HFF-Myc (cell line): ENCODE results near the gene PAGE4.
A peak's percentile ranks its signal among the peaks of the same experiment; 100 is the strongest.

Source experiments
- DNase-seq: peaks from one replicate; pipeline ENCODE4 v3.0.0-alpha.2; 2011; ENCODE audit warnings: low read depth; ENCODE audit errors: extremely low read depth
- H3K4me3 ChIP-seq: replicated peaks from 2 replicates; pipeline ENCODE4 v1.5.1; 2011; ENCODE audit warnings: low read depth, mild to moderate bottlenecking, control low read depth, low read length
- CTCF ChIP-seq: IDR thresholded peaks from 2 replicates; pipeline ENCODE4 v1.5.1; 2012; ENCODE audit warnings: mild to moderate bottlenecking, low read depth, low read length, control low read depth; ENCODE audit errors: missing control alignments

The PAGE4 gene

DNA sequence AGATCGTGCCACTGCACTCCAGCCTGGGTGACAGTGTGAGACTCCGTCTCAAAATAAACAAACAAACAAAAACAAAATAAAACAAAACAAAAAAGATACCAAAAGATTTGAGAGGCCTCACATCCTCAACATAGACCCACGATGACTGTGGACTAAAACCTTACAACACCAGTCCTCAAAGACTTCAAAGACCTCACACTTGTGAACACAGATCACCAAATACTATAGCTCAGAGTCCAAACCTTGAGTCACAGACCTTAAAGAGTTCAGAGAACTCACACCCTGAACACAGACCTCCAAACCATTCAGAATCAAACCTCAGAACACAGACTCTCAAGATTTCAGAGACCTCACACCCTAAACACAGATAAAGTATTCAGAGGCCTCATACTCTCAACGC, 12.7 kb upstream of the PAGE4 start:
- no peak overlapping the region for H3K4me3 ChIP-seq
- no peak for DNase-seq
- no peak for TF ChIP-seq CTCF

- no peak for DNase-seq
- TF ChIP-seq CTCF, result peak; percentile 45
- H3K4me3 ChIP-seq, result no peak overlapping the region
Observed at GRCh38 chrX:49838374-49838773, 9.3 kb downstream of the PAGE4 start.

- H3K4me3 ChIP-seq, result no peak overlapping the region
- peak; percentile 52 for TF ChIP-seq CTCF
- no peak for DNase-seq
Observed at GRCh38 chrX:49840679-49841078, 11.6 kb downstream of the PAGE4 start.

GRCh38 chrX:49842621-49843020, 13.5 kb downstream of the PAGE4 start:
- no peak for DNase-seq
- TF ChIP-seq CTCF, result no peak
- H3K4me3 ChIP-seq, result no peak overlapping the region

DNA sequence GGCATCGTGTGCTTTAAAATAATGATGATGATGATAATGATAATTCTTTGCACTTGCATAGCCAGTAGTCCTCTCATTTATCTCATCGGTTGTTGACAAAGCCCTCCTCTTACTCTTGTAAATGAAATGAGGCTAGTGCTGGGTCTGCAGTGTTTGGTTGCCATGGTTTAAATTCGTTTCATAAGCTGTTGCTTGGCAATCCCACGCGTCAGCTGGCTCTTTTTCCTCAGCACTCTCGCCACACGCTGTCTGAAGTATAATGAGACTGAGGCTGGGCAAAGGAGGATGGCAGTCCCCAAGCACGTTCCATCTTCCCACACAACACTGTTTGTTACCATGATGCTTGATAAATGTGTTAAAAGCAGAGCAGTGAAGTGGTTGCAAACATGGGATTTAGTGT, 15.5 kb downstream of the PAGE4 start:
- H3K4me3 ChIP-seq, result no peak overlapping the region
- DNase-seq, result no peak
- TF ChIP-seq CTCF, result no peak

DNA sequence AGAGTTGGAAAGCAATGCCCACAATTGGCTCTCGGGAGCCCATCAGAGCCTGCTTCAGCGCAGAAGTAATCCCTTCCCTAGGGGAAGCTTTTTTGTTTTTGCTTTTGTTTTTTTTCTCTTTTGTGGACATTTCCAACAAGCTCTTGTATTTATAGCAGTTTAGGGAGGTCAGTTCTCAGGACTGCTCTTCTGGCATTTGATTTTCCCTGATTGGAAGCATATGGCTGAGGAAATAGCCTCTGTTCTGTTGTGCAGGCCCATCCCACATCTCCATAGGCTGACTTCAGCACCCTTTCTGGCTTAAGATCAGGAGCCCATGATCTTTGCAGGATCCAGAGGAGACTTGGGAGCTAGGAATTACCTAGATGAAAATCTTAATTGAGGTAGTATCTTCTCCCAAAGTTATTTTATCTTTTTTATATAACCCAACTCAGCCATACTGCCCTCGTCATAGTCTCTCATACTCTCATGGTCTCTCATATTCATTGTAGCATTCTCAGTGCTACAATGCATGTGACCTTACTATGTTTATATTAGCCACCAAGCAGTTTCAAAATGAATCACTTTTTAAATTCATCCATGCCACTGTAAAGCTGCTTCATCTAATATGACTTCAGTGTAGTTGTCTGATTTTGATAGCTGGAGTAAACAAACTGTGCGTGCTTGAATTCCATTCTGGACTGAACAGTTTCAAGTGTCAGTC, 16.7 kb downstream of the PAGE4 start:
- no peak for DNase-seq
- TF ChIP-seq CTCF, result no peak
- no peak overlapping the region for H3K4me3 ChIP-seq

DNA sequence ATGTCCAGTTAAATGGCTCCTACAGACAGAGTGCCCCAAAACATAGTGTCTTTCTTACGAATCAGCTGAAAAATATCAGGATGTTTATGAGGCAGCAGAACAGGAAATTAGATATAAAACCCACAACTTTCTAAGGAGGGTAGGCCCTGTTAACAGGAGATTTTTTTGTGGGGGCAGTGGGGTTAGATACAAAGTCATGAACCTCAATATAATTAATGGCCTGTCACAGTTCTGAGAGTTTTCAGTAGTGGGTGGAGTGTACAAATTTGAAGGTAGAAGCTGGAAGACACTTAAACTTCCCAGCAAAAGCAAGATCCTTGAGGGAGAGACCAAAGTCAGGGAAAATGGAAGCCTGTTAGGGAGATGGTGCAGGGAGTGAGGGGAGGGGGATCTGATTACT, 17.4 kb downstream of the PAGE4 start:
- no peak overlapping the region for H3K4me3 ChIP-seq
- DNase-seq, result no peak
- no peak for TF ChIP-seq CTCF
